Astrocyte of the cerebellum (primary cell): Measurements from ENCODE around the gene ARHGAP26.

Experiments
- DNase-seq: peaks from one replicate; pipeline ENCODE4 v3.0.0-alpha.2; 2011; ENCODE audit warnings: low read depth
- H3K4me3 ChIP-seq: 2 replicates; pipeline ENCODE4 v1.5.1; 2011; ENCODE audit warnings: mild to moderate bottlenecking, low read depth, low read length, moderate library complexity
- in situ Hi-C: cut with HindIII; loops from 2 replicates; pipeline ENCODE4 v1.10.0; 2017; ENCODE audit warnings: low sequenced_read_pairs
- TF ChIP-seq, protein P1 (sequence below): IDR thresholded peaks from 2 replicates; pipeline ENCODE4 v1.5.1; 2012; ENCODE audit warnings: low read length, low read depth, moderate library complexity, mild to moderate bottlenecking; ENCODE audit errors: missing control alignments

The ARHGAP26 gene

GRCh38 chr5:143259254-143259605 is 489.1 kb downstream of the ARHGAP26 start:
- DNase-seq: no peak
- in situ Hi-C loops: no loop called here

GRCh38 chr5:143261748-143262392 is 491.7 kb downstream of the ARHGAP26 start:
- no peak overlapping the region for H3K4me3 ChIP-seq
- DNase-seq: no peak
- TF ChIP-seq, protein P1, sequence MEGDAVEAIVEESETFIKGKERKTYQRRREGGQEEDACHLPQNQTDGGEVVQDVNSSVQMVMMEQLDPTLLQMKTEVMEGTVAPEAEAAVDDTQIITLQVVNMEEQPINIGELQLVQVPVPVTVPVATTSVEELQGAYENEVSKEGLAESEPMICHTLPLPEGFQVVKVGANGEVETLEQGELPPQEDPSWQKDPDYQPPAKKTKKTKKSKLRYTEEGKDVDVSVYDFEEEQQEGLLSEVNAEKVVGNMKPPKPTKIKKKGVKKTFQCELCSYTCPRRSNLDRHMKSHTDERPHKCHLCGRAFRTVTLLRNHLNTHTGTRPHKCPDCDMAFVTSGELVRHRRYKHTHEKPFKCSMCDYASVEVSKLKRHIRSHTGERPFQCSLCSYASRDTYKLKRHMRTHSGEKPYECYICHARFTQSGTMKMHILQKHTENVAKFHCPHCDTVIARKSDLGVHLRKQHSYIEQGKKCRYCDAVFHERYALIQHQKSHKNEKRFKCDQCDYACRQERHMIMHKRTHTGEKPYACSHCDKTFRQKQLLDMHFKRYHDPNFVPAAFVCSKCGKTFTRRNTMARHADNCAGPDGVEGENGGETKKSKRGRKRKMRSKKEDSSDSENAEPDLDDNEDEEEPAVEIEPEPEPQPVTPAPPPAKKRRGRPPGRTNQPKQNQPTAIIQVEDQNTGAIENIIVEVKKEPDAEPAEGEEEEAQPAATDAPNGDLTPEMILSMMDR: no peak
- in situ Hi-C loops: no loop called here

More at GRCh38 chr5:143259254-143259605, 489.1 kb downstream of the ARHGAP26 start:
- no peak overlapping the region for H3K4me3 ChIP-seq
- TF ChIP-seq, protein P1: no peak

GRCh38 chr5:143262393-143263174 is 492.4 kb downstream of the ARHGAP26 start:
- in situ Hi-C loops: no loop called here
- DNase-seq: peak; percentile 80
- no peak overlapping the region for H3K4me3 ChIP-seq
- TF ChIP-seq, protein P1: no peak

DNA sequence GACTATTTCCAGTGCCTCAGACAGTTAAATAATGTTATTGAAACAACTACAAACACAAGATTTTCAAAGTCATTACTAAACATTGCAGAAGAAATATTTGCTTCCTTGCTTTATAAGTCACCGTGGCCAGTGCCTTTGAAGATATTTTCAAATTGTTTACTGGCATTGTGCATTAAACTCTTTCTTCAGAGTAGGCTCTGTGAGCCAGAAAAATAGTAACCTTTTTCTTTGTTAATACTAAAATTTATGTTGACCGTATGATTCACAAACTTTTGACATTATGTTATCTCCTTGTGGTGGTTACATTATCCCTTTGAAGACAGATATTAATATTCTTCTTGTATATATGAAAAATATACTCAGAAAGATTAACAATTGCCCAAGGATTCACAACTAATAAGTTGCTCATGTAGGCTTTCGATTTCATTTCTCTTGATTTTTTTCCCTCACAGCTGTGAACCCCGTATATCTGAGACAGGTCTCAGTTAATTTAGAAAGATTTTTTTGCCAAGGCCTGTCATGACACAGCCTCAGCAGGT is 493.2 kb downstream of the ARHGAP26 start:
- H3K4me3 ChIP-seq: no peak overlapping the region
- TF ChIP-seq, protein P1: no peak
- in situ Hi-C loops: no loop called here
- DNase-seq: no peak

DNA sequence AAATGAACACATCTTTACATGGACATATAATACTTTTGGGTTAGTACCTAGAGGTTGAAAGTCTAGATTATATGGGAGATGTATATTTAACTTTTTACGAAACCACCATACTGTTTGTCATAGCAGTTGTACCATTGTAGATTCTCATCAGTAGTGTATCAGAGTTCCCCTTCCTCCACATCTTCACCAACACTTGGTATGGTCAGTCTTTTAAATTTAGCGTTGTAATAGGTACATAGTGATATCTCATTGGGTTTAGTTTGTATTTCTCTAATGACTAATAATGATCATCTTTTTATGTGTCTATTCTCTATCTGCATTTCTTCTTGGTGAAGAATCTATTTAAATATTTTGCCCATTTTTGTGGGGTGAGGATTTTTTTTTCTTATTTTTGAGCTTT is 495.8 kb downstream of the ARHGAP26 start:
- DNase-seq: no peak
- no peak overlapping the region for H3K4me3 ChIP-seq
- TF ChIP-seq, protein P1: no peak
- in situ Hi-C loops: no loop called here

- no peak for DNase-seq
- in situ Hi-C loops: no loop called here
- TF ChIP-seq, protein P1: no peak
- H3K4me3 ChIP-seq: no peak overlapping the region
Measured at GRCh38 chr5:143267186-143267585, 497.0 kb downstream of the ARHGAP26 start.
